CD4-positive, alpha-beta T cell treated with Interleukin-6 at 100 ng/mL for 8 hours (primary cell): ENCODE measurements around the gene RNF182.
A peak's percentile ranks its signal among the peaks of the same experiment; 100 is the strongest.
"Not testable (repeated sequence)": the region's sequence is repeated elsewhere in the genome, so short reads cannot be mapped to it uniquely, and the experiment has no call there.

ENCODE experiments used
- DNase-seq: peaks from one replicate; pipeline ENCODE4 v3.0.0-alpha.2; 2020; ENCODE audit warnings: mixed read lengths, low spot score

Gene RNF182, protein sequence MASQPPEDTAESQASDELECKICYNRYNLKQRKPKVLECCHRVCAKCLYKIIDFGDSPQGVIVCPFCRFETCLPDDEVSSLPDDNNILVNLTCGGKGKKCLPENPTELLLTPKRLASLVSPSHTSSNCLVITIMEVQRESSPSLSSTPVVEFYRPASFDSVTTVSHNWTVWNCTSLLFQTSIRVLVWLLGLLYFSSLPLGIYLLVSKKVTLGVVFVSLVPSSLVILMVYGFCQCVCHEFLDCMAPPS

DNA sequence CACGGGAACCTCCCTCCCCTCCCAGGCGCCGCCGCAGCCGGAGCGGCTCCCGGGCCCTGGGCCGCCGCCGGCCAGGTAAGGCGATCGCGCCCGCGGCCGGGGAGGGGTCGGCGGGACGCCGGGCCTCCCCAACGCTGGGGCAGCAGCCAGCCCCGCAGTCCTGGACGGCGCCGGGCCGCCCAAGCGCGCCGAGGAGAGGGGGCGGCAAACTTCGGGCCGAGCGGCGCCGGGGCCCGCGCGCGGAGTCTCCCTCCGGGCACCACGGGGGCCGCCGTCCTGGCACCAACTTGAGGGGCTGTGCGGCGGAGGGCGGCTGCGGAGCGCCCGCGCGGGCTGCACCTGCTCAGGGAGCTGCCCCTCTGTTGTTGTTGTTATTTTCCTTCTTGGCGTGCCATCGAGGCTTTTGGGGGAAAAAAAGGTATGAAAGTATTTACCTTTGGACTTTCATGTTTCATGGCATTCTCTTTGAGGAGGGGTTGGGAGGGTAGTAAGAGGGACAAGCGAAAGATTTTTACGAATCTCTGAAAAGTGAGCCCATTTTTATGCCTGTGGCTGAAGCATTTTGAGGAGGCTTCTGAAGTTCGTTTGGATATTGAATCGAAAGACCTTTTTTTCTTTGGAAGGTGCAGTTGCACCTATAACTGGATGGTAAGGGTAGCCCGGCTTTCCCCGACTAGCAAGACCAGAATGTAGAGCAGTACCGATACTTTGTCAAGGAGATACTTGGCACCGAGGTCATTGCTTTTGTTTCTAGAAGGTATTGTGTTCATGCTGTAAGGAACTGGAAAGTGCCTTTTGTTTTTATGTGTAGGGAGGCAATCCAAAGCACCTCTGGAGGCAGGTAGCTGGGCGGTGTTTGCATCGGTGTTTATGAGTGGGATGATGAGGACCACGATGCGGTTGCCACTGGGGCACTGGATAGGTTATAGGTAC is at the start of gene RNF182:
TSS of gene RNF182 (plus strand) at position 4 of the 933 bp plus-strand sequence. CDS start 52,168 bp downstream, outside the sequence.
- peak; percentile 21 for DNase-seq

DNA sequence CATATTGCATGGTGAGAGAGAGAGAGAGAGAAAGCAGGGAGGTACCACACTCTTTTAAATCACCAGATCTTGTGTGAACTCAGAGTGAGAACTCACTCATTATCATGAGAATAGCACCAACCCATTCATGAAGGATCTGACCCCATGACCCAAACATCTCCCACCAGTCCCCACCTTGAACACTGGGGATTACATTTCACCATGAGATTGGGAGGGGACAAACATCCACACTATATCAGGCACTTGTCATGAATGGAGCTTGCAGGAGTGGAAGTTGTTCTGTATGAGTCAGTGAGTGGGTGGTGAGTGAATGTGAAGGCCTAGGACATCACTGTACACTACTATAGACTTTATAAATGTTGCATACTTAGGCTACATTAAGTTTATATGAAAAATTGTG is 47.7 kb upstream of the RNF182 start:
- DNase-seq: no peak

DNA sequence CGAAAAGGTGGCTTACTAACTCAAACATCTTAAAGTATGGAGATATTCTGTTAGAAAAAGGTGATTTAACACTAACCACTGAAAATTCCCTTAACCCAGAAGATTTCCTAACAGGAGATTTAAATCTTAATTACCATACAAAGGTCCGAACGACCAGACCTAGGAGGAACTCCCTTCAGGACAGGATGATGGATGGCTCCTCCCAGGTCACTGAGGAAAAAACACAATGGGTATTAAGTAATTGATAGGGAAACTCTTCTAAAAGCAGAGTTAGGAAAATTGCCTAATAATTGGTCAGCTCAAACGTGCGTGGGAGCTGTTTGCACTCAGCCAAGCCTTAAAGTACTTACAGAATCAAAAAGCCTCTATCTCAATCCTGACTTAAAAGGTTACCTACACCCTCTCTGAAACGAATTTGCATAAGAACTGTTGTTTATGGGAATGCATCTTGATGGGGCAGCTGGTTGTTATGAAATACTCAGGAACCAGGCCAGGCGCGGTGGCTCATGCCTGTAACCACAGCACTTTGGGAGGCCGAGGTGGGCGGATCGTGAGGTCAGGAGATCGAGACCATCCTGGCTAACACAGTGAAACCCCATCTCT is 44.6 kb upstream of the RNF182 start:
- DNase-seq: not testable (repeated sequence)

DNA sequence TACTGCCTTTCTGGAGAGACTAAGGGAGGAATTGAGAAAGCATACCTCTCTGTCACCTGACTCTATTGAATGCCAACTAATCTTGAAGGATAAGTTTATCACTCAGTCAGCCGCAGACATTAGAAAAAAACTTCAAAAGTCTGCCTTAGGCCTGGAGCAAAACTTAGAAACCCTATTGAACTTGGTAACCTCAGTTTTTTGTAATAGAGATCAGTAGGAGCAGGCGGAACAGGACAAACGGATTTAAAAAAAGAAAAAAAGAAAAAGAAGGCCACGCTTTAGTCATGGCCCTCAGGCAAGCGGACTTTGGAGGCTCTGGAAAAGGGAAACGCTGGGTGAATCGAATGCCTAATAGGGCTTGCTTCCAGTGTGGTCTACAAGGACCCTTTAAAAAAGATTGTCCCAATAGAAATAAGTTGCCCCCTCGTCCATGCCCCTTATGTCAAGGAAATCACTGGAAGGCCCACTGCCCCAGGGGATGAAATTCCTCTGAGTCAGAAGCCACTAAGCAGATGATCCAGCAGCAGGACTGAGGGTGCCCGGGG is 43.1 kb upstream of the RNF182 start:
- DNase-seq: no peak

DNA sequence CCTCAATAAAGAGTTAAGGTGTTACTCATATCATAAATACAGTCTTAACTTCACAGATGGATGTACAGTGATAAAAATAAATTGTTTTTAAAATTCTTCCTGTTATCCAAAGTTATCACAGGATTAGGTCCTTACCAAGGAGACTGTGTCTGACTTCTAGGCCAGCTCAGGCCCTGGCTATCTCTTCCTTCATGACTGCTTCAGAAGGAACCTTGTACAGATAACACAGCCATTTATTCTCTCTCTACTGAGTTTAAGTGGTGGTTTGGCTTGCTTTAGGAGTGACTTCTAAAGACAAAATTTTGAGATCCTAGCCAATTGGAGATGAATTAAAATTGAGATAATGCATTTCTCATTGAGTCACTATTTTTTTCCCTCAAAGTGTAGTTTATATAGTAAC is 40.8 kb upstream of the RNF182 start:
- no peak for DNase-seq

DNA sequence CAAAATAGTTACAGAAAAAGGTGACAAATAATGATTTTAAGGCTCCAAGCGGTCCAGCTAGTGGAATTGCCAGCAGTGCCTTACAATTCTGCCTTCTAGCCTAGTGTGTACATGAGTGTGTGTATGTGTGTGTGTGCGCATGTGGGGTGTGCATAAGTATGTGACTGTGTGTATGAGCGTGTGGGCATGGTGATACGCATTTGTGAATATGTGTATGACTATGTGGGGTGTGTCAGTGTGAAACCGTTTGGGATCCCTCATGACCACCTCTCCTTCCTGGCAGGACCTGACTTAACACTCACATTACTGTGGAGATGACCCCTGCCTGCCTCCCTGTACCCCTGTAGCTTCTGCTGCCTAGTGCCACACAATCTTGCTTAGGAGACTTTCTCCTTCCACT is 40.4 kb upstream of the RNF182 start:
- DNase-seq: no peak

DNA sequence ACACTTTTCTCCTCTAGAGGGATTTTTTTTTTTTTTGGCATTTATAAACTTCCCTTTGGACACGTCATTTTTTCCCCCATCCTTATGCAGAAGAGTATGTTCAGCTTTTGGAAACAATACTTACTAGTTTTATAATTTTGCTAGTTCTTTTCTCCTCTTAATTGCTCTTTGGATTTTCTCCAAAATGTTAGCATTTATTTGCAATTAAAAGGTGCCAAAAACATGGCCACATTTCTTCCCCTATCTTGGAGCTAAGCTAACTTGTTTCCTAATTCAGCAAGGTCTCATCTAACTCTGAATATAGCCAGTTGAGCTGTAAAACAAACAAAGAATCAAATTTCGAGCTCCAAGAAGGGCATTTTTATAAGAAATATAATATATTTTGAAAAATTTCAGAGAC is 39.2 kb upstream of the RNF182 start:
- DNase-seq: no peak

DNA sequence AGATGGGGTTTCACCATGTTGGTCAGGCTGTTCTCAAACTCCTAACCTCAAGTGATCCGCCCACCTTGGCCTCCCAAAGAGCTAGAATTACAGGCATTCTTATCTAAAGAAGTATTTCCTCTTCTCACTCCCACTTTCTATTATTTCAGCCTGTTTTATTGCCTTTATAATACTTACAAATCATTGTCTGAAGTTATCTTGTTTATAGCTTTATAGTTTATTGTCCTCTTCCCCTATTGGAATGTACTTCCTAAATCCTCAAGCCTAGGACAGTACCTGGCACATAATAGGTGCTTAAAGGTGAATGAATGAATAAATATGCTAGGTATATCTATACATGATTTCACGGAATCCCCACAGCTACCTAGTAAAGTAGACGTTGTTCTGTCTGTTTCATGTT is 37.8 kb upstream of the RNF182 start:
- no peak for DNase-seq

DNA sequence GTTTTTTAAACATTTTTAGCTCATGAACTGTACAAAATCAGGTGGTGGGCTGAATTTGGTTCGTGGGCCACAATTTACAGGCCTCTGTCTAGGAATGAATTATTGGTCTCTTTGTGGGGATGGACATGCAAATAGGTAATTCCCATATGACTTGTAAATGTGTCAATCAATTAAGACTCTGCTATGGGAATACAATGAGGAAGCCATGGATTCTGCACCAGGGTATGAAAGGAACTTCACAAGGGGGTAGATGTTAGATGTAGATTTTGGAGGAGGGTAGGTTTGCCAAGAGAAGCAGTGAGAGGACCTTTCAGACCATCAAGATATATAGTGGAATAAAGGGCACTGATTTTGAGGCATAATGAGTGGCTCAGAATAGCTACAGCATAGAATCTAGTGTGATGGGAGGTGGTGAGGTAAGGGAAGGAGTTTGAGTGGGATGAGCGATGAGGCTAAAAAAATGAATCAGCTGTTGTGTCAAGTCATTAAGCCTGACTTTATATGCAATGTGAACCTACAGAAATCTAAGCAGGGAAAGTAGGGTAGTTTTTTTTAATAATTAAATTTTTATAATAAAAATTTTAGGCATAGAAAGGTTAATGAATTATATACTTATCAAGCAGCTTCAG is 32.6 kb upstream of the RNF182 start:
- no peak for DNase-seq

DNA sequence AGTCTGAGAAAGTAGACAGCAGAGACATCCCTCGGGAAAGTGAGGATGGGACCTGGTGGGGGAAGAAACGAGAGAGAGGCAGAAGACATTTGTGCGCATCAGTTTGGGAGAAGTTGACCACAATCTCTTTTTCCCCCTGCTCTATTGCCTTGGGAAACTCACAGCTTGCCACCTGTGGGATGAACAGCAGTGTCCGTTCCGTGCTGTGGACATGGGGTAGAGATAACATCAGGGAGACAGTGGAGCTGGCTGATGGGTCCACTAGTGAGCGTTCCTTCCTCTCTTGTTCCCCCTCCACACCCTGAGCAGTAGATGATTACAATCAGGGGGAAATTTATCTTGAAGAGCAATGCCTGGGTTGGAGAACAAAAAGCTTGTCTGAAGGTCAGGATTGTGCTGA is 21.8 kb upstream of the RNF182 start:
- no peak for DNase-seq

DNA sequence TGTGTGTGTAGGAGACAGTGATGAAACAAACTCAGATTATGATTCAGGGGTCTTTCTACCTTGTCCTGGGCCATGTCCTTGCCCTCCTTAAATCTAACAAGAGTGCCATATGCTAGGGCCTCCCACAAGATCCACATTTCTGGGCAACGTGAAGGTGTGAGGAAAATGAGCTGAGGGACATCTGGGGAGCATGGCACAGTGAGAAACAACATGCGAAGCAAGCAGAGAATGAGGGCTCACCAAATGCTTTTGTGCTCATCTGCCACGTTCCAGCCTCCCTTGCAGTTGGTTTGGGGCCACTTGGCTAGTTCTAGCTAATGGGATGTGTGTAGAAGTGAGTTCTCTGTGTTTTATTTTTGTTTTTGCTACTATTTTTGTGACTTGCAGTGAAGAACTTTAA is 21.4 kb upstream of the RNF182 start:
- no peak for DNase-seq

DNA sequence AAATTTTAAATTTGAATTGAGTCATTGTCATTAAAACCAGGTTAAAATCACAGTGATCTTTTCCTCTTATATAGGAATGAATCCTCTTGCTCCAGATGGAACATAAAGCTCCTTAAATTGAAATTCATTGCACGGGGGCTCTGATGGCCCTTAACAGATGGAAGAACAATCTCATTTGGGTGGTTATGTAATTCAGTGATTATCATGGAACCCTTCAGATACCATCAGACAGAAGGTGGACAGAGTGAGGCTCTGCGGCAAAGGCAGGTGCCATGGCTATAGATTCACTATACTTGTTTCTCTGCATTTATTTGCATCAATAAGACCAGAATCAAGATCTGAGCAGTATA is 17.8 kb upstream of the RNF182 start:
- DNase-seq: no peak

DNA sequence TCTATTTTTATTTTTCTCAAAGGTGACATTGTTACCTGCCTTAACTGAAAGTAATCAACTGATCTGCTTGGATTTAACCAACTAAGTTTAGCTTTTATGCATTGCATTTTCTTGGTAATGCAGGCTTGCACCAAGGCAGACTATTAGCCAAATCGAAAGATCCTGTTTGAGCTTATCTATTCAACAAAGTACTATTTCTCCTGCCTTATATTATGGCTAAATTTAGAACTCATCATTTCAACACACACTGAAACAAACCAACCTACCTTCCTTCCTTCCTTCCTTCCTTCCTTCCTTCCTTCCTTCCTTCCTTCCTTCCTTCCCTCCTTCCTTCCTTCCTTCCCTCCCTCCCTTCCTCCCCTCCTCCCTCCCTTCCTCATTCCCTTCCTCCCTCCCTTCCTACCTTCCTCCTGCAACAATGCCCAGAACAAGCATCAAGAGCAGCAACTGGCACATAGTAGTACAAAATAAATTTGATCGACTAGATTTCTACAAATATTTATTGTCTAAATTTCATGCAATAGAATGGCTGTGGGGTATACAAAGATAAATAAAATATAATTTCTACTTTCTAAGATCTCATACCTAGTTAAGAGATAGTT is 17.0 kb upstream of the RNF182 start:
- DNase-seq: no peak

DNA sequence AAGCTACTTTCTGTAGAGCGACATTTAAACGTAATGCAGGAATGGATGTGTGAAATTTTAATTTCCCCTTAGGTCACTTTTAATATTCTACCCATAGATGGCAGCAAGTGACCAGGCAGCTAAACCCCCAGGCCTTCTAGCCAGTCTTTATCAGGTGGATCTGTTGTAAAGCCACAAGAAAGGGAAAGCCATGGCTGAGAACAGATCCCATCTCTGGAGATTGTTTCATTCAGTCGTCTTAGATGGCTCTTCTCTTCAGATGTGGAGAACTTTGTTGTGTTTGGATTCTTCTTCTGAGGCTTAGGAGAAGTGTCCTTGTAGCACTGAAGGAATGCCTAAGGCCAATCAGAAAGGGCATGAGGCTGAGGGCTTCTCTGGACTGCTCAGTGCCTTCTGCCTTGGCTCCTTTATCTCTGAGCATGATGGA is 15.8 kb upstream of the RNF182 start:
- DNase-seq: peak; percentile 54

DNA sequence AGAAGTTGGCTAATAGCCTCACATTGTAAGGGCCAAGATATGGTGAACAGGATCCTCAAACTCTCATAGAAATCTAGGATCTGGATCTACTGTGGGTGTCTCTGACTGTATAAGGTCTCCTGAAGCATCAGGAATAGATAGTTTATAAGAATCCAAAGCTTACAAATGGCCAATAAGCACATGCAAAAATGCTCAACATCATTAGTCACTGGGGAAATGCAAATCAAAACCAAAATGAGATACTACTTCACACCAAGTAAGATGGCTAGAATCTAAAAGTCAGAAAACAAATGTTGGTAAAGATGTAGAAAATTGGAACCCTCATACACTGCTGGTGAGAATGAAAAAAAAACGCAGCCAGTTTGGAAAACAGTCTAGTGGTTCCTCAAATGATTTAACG is 14.3 kb upstream of the RNF182 start:
- DNase-seq: no peak

DNA sequence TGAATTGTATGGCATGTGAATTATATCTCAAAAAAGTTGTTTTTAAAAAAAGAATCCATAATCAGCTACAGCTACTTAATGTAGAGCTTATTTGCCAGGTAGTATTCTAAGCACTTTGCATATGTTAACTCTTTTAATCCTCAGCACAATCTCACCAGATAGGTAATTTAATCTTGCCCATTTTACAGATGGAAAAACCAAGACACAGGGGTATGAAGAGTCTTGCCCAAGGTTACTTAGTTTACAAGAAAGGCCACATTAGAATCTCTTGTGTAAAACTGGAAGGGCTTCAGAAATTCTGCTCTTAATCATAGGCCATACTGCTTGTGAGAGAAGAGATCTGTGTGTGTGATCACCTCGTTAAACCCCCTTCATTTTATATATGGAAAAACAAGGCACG is 13.4 kb upstream of the RNF182 start:
- DNase-seq: no peak

DNA sequence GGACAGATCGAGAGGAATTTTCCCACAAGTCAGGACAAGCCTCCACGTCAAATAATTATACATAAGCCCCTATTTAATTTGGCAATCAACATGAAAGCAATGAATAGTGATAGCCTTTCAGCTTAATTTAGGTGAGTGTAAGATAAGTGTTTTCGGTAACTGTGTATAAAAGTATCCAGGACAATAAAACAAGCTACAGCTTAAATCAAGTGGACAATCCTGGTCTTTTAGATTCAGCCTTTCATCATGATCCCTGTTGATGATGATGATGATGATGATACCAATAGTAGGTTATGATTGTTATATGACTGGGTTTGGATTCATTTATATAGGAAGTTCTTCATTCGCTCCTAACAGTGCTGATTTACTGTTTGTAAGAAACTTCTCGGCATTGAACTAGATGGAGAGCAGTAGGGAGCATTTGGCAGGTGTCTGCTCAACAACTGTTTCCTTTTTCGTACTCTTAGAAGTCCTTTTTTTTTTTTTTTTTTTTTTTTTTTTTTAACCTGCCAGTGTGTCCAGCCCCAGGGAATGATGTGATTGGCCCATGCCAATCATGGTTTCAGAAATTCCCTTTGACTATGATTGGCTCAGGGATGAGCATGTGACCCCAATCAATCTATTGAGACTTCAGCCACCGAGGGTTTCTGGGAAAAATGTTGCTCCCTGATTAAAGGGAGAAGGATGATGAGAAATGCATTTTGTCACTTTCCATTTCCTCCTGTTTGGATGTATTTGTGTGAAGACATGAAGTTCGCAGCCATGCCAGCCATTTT is 11.3 kb upstream of the RNF182 start:
- DNase-seq: no peak

DNA sequence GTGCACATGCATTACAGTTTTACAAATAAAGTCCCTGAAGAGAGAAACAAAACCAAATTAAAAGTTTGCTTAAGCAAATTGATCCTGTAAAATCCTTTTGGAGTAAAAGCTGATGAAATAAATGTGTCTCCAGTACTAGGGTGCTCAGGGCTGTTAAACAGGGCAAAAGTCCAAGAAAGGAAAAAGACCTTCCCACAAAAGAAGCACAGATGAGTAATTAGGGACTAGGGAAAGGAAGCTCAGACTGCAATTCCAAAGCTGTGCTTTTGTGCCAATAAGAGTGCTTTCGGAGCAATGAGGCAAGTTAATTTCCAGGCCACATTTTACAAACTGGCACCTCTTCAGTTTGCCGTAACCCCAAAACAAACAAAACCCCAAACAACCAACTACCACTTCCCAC is 10.4 kb upstream of the RNF182 start:
- DNase-seq: no peak

DNA sequence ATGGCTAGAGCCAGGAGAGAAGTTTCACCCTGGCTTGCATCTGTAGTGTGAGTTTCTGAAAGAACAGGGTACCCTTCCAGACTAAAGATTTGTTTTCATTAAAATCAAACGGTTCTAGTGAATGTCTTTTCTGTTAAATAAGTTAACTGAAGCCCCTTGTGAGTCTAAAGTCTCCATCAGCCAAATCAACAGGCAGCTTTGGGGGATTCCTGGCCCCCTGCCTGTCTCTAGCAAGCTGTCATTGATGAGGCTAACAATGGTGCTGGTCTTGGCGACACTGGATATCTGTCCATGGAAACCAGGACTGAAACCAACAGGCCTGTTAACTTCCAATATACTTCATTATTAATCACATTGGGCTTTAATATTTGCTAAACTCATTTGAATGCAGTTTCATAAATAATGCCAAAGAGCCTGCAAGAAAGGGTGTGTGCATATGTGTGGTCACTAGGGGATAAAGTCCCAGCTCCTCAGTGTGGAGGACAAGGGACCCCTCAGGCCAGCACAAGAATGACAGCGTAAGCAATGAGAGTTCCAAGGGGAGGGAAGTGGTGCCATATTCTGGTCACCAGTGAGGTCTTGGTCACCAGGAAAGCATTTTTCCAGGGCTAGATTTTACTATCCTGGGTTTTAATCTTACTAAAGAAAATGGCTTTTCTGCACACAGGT is 9.1 kb upstream of the RNF182 start:
- no peak for DNase-seq

DNA sequence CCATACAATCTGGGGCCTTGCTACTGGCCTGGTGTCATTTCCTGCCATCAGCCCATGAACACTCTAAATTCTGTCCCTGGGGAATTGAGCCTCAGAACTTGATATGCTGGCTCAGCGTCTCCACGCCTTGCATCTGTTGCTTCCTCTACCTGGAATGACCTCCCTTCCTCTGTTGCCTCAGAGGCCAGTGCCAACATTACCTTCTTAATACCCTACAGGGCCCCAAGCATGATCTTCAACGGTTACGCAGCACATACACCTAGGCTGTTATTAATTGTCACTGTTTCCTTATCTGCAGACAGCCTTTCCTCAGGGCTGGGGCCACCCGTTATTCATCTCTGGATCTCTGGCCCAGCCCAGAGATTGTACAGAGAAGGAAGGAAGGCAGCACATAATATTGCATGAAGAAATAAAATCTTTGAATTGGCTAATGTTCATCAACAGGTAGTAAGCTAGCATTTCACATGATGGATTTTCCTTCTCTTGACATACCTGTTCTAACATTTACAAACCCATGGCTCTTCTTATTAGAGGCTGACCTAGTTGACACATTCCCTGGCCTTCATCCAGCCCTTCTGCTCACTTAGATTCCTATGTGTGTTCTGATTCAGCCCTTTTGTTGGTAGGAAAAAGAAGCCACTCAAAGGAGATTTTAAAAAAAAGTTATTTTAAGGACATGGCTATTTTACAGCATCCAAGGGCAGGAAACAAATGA is 8.4 kb upstream of the RNF182 start:
- DNase-seq: no peak
